ENCODE results near the gene CLEC3B. TPM values are rescaled to one million over a fixed set of nuclear protein-coding genes. Genes with fewer than 3 reads are reported as not detected.

Gene CLEC3B
- total RNA-seq, 1 experiment from 2014 or later = not detected

- ChIA-PET POLR2A (no interaction called here), CTCF (no interaction called here)
- Histone ChIP-seq H3K27me3 (ENCODE audit: control insufficient read depth, insufficient read depth, low read length) (no peaks in the 10 kb centered on the region), H3K36me3 (ENCODE audit: control insufficient read depth, insufficient read depth, low read length) (no peaks in the 10 kb centered on the region), H3K4me3 (ENCODE audit: low read depth in 2 of 2, low read length in 2 of 2) (no peak overlapping the region), H3K4me1 (ENCODE audit: control insufficient read depth, insufficient read depth, low read length) (no peaks in the 10 kb centered on the region), H3K9me3 (ENCODE audit: control insufficient read depth, insufficient read depth, low read depth, low read length) (no peaks in the 10 kb centered on the region), H3K27ac (ENCODE audit: low read length) (no peak overlapping the region)
- TF ChIP-seq REST (IDR thresholded peaks at IDR 0.05; ENCODE audit: insufficient read depth in 1 of 2, low read depth in 2 of 2, low read length in 1 of 2) = no peak
- TF ChIP-seq CTCF (IDR thresholded peaks at IDR 0.05) = no peak
- TF ChIP-seq TCF7L2 (IDR thresholded peaks at IDR 0.05; ENCODE audit: low read depth, low read length) = no peak
- no peak for TF ChIP-seq SIN3A (IDR thresholded peaks at IDR 0.05; ENCODE audit: borderline replicate concordance, insufficient read depth, low read depth, low read length)
- DNase-seq (ENCODE audit: low read depth, low spot score) = no peak
- in situ Hi-C loops (cut with HindIII; ENCODE audit: low pct_unique_long_range_greater_than_20kb, low sequenced_read_pairs) (no loop called here), intact Hi-C loops (cut with micrococcal nuclease; ENCODE audit: unreplicated experiment) (no loop called here)
- no TSS peak for BruUV-seq (replicated peaks)
- ATAC-seq = no peak
Measured at GRCh38 chr3:45008117-45008516, 18.0 kb upstream of the CLEC3B start.

- Histone ChIP-seq H3K27me3 (ENCODE audit: control insufficient read depth, insufficient read depth, low read length) (no peaks in the 10 kb centered on the region), H3K27ac (ENCODE audit: low read length) (no peak overlapping the region), H3K36me3 (ENCODE audit: control insufficient read depth, insufficient read depth, low read length) (no peaks in the 10 kb centered on the region), H3K9me3 (ENCODE audit: control insufficient read depth, insufficient read depth, low read depth, low read length) (no peaks in the 10 kb centered on the region), H3K4me3 (ENCODE audit: low read depth in 2 of 2, low read length in 2 of 2) (no peak overlapping the region), H3K4me1 (ENCODE audit: control insufficient read depth, insufficient read depth, low read length) (no peaks in the 10 kb centered on the region)
- intact Hi-C loops (cut with micrococcal nuclease; ENCODE audit: unreplicated experiment) (no loop called here), in situ Hi-C loops (cut with HindIII; ENCODE audit: low pct_unique_long_range_greater_than_20kb, low sequenced_read_pairs) (no loop called here)
- DNase-seq (ENCODE audit: low read depth, low spot score) = no peak
- no TSS peak for BruUV-seq (replicated peaks)
- ChIA-PET CTCF (no interaction called here), POLR2A (no interaction called here)
- no peak for ATAC-seq
- TF ChIP-seq SIN3A (IDR thresholded peaks at IDR 0.05; ENCODE audit: borderline replicate concordance, insufficient read depth, low read depth, low read length) = no peak
- TF ChIP-seq POLR2AphosphoS5 (IDR thresholded peaks at IDR 0.05; ENCODE audit: low read depth, low read length) = no peak
- TF ChIP-seq CTCF (IDR thresholded peaks at IDR 0.05) = no peak
Measured at GRCh38 chr3:45009868-45010267, 16.2 kb upstream of the CLEC3B start.

All from Panc1 (cell line).